Bronchial epithelial cell (primary cell): Measurements from ENCODE around the gene MAGEB16. TPM values are rescaled to one million over a fixed set of nuclear protein-coding genes. Genes with fewer than 3 reads are reported as not detected.

Experiments
- DNase-seq: peaks from one replicate; pipeline ENCODE4 v3.0.0-alpha.2; 2010; ENCODE audit warnings: low read depth
- FAIRE-seq: peaks from 2 replicates; lab custom pipeline; 2011; peaks lifted over from hg19 to GRCh38; lab: Jason Lieb, UNC
- H3K27me3 ChIP-seq: 2 replicates; pipeline ENCODE4 v1.5.1; 2011; ENCODE audit warnings: low read length; ENCODE audit not compliant: control insufficient read depth, insufficient read depth
- H3K36me3 ChIP-seq: 2 replicates; pipeline ENCODE4 v1.5.1; 2011; ENCODE audit warnings: low read length; ENCODE audit not compliant: control insufficient read depth, insufficient read depth
- H3K4me3 ChIP-seq: 2 replicates; pipeline ENCODE4 v1.5.1; 2011; ENCODE audit warnings: mild to moderate bottlenecking, low read depth, low read length, control low read depth
- CTCF ChIP-seq: IDR thresholded peaks from 2 replicates; pipeline ENCODE4 v1.5.1; 2011; ENCODE audit warnings: mild to moderate bottlenecking, moderate library complexity, low read length, control low read depth, inconsistent platforms; ENCODE audit not compliant: insufficient read depth, severe bottlenecking
- total RNA-seq: library from RNA; depleted of rRNA; stranded (reverse); fragments of >200 nt; gene quantifications from 2 replicates; pipeline ENCODE4 v1.2.1, GENCODE V29; 2014

The MAGEB16 gene
- not detected in 2 replicates for total RNA-seq

GRCh38 chrX:35798042-35798441 lies at the start of gene MAGEB16:
Gene MAGEB16 (plus strand): TSS chrX:35798342. CDS start chrX:35802197, 3,855 bp downstream.
- Histone ChIP-seq H3K4me3 (no peak within 1 kb of the TSS), H3K27me3 (no peaks in the 10 kb centered on the region), H3K36me3 (no peaks in the 10 kb centered on the region)
- FAIRE-seq (no peak), DNase-seq (no peak)
- TF ChIP-seq CTCF, result no peak

DNA sequence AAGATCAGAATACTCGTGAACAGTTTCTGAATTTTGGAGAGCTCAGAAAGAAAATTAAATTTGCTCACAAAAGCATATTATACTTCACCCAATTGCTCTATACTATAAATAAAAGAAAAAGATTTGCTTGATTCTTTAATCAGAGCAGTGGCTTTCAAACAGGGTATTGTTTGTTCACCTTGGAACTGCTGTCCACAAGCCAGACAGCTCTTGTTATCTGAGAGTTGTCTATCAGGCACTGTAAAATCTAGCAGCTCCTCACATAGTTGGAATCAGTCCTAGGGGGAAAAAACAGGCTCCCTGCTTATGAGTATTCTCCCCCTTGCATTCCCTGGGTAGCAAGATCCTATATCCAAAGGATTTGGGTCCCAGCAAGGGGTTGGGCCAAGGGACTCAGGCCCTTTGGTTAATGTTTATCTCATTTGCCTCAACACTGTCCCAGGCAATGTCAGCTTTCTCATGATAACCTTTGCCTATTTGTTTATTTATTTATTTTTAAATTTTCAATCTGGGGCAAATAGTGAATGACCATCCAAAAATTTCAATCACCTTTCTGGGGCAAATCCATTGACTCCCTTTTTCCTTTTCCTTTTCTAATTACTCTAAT lies 24.1 kb upstream of the MAGEB16 start:
- H3K27me3 ChIP-seq, result no peaks in the 10 kb centered on the region
- TF ChIP-seq CTCF, result no peak
- H3K36me3 ChIP-seq, result no peaks in the 10 kb centered on the region
- no peak for FAIRE-seq
- DNase-seq, result no peak
- H3K4me3 ChIP-seq, result no peak overlapping the region

DNA sequence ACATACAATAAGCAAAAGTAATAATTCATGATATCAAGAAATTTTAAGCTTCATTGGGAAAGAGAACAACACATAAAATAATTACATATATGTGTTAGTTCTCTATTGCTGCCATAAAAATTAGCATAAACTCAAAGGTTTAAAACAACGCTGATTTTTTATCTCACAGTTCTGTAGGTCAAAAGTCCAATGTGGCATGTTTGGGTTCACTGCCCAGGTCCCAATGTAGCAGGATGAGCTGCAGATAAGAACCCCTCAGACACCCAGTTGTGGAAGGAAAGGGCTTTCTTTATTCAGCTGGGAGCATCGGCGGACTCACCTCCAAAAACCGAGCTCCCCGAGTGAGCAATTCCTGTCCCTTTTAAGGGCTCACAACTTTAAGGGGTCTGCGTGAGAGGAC lies 13.1 kb upstream of the MAGEB16 start:
- DNase-seq, result no peak
- Histone ChIP-seq H3K4me3 (no peak overlapping the region), H3K36me3 (no peaks in the 10 kb centered on the region), H3K27me3 (no peaks in the 10 kb centered on the region)
- FAIRE-seq, result no peak
- no peak for TF ChIP-seq CTCF

DNA sequence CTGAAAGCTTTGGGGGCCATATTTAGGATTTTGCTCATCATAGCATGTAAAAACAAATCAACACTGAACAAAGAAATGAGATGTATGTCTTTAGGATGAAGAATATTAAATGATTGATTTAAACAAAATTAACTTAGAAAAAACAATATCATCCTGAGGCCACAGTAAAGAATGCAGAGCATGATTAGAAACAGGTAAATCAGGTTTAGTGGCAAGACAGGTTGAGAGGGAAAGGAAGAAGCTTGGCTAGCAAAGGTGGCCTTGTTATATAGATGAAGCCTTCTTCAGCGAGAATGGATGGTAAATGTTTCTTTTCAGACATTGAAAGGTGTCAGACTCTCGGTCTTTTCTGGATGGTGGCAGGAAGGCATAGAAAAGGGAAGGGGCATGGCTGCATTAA lies 11.9 kb upstream of the MAGEB16 start:
- Histone ChIP-seq H3K4me3 (no peak overlapping the region), H3K27me3 (no peaks in the 10 kb centered on the region), H3K36me3 (no peaks in the 10 kb centered on the region)
- FAIRE-seq, result no peak
- no peak for TF ChIP-seq CTCF
- peak; percentile 1 for DNase-seq

DNA sequence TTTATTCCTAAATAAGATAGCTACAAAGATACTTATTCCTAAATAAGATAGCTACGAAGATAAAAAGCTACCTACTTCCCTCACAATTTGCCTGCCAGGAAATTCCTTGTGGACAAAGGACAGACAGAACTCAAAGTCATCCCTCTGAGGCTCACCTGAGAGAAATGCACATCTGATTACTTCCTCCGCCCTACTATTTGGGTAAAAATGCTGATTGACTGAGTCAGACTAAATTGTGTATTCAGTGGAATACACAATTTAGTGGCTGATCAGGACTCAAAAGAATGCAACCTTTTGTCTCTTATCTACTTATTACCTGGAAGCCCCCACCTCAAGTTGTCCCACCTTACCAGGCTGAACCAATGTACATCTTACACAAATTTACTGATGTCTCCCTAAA lies 10.3 kb upstream of the MAGEB16 start:
- H3K4me3 ChIP-seq, result no peak overlapping the region
- FAIRE-seq, result no peak

More for the DNA sequence above, 10.3 kb upstream of the MAGEB16 start:
- H3K36me3 ChIP-seq, result no peaks in the 10 kb centered on the region
- DNase-seq, result no peak
- no peak for TF ChIP-seq CTCF
- H3K27me3 ChIP-seq, result no peaks in the 10 kb centered on the region
